ENCODE data around the gene AUTS2. TPM values are rescaled to one million over a fixed set of nuclear protein-coding genes. Genes with fewer than 3 reads are reported as not detected.

The AUTS2 gene
- total RNA-seq, 1 experiment from 2014 or later: not detected

- H3K9me3 Mint-ChIP-seq (ENCODE audit: low read depth, unreplicated experiment): peaks cover 7% of the 10 kb centered on the region
- H3K27ac Mint-ChIP-seq (ENCODE audit: unreplicated experiment): no peak overlapping the region
- intact Hi-C loops (cut with micrococcal nuclease; ENCODE audit: unreplicated experiment): no loop called here
Measured at GRCh38 chr7:69817841-69818635, 219.8 kb downstream of the AUTS2 start.

GRCh38 chr7:69818636-69819332 lies 220.5 kb downstream of the AUTS2 start:
- H3K27ac Mint-ChIP-seq (ENCODE audit: unreplicated experiment): no peak overlapping the region
- H3K4me1 Mint-ChIP-seq (ENCODE audit: low read depth, unreplicated experiment): no peaks in the 10 kb centered on the region
- no peaks in the 10 kb centered on the region for H3K36me3 Mint-ChIP-seq (ENCODE audit: insufficient read depth, unreplicated experiment)
- CTCF ChIA-PET: no interaction called here
- intact Hi-C loops (cut with micrococcal nuclease; ENCODE audit: unreplicated experiment): no loop called here
- no peaks in the 10 kb centered on the region for H3K27me3 Mint-ChIP-seq (ENCODE audit: unreplicated experiment)
- DNase-seq: no peak
- BruUV-seq (replicated peaks): no TSS peak
- TF ChIP-seq, protein P1, sequence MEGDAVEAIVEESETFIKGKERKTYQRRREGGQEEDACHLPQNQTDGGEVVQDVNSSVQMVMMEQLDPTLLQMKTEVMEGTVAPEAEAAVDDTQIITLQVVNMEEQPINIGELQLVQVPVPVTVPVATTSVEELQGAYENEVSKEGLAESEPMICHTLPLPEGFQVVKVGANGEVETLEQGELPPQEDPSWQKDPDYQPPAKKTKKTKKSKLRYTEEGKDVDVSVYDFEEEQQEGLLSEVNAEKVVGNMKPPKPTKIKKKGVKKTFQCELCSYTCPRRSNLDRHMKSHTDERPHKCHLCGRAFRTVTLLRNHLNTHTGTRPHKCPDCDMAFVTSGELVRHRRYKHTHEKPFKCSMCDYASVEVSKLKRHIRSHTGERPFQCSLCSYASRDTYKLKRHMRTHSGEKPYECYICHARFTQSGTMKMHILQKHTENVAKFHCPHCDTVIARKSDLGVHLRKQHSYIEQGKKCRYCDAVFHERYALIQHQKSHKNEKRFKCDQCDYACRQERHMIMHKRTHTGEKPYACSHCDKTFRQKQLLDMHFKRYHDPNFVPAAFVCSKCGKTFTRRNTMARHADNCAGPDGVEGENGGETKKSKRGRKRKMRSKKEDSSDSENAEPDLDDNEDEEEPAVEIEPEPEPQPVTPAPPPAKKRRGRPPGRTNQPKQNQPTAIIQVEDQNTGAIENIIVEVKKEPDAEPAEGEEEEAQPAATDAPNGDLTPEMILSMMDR (IDR thresholded peaks at IDR 0.05; ENCODE audit: unreplicated experiment): no peak
- H3K4me3 Mint-ChIP-seq (ENCODE audit: low read depth, unreplicated experiment): no peak overlapping the region
- peaks cover 7% of the 10 kb centered on the region for H3K9me3 Mint-ChIP-seq (ENCODE audit: low read depth, unreplicated experiment)

More at GRCh38 chr7:69817841-69818635, 219.8 kb downstream of the AUTS2 start:
- no TSS peak for BruUV-seq (replicated peaks)
- Mint-ChIP-seq H3K27me3 (ENCODE audit: unreplicated experiment) (no peaks in the 10 kb centered on the region), H3K4me3 (ENCODE audit: low read depth, unreplicated experiment) (no peak overlapping the region), H3K4me1 (ENCODE audit: low read depth, unreplicated experiment) (no peaks in the 10 kb centered on the region), H3K36me3 (ENCODE audit: insufficient read depth, unreplicated experiment) (no peaks in the 10 kb centered on the region)
- CTCF ChIA-PET: no interaction called here
- DNase-seq: no peak
- TF ChIP-seq, protein P1 (IDR thresholded peaks at IDR 0.05; ENCODE audit: unreplicated experiment): no peak

GRCh38 chr7:69819333-69819705 lies 221.0 kb downstream of the AUTS2 start:
- TF ChIP-seq, protein P1 (IDR thresholded peaks at IDR 0.05; ENCODE audit: unreplicated experiment): no peak
- Mint-ChIP-seq H3K4me3 (ENCODE audit: low read depth, unreplicated experiment) (no peak overlapping the region), H3K27me3 (ENCODE audit: unreplicated experiment) (no peaks in the 10 kb centered on the region), H3K9me3 (ENCODE audit: low read depth, unreplicated experiment) (peaks cover 7% of the 10 kb centered on the region), H3K36me3 (ENCODE audit: insufficient read depth, unreplicated experiment) (no peaks in the 10 kb centered on the region), H3K4me1 (ENCODE audit: low read depth, unreplicated experiment) (no peaks in the 10 kb centered on the region), H3K27ac (ENCODE audit: unreplicated experiment) (no peak overlapping the region)
- intact Hi-C loops (cut with micrococcal nuclease; ENCODE audit: unreplicated experiment): no loop called here
- BruUV-seq (replicated peaks): no TSS peak
- CTCF ChIA-PET: no interaction called here
- no peak for DNase-seq

DNA sequence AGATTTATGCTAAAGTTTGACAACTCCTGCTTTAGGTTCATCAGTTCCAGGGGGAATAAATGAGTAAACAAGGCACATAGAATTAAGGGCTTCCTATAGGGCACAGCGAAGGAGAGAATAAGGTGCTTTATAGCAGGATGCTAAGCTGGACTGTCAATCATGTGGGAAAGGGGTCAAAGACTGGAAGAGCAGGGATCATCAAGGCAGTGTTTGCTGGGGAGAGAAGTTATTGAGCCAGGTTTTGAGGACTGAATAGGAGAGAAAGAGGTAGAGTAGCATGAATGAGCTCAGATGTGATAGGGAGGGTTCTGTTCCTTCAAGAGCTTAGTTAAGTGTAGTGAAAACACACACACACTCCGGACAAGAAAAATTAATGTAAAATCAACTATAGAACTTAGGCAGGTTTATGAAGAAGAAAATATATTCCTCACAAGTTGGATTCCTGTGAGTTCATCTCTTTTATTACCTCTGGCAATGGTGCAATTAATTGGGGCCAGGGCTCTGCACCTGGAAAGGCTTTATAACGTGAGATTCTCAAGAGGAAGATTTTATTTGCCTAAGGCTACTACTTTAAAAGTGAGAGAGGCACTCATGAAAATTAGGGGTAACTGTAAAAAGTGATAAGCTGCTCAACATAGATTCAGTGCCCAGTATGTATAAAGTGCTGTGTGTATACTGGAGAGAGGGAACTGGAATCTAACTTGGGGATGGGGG lies 222.4 kb downstream of the AUTS2 start:
- no peaks in the 10 kb centered on the region for H3K4me1 Mint-ChIP-seq (ENCODE audit: low read depth, unreplicated experiment)
- BruUV-seq (replicated peaks): no TSS peak

More for the DNA sequence above, 222.4 kb downstream of the AUTS2 start:
- Mint-ChIP-seq H3K4me3 (ENCODE audit: low read depth, unreplicated experiment) (no peak overlapping the region), H3K27ac (ENCODE audit: unreplicated experiment) (no peak overlapping the region), H3K36me3 (ENCODE audit: insufficient read depth, unreplicated experiment) (no peaks in the 10 kb centered on the region), H3K27me3 (ENCODE audit: unreplicated experiment) (no peaks in the 10 kb centered on the region), H3K9me3 (ENCODE audit: low read depth, unreplicated experiment) (peaks cover 7% of the 10 kb centered on the region)
- DNase-seq: no peak
- intact Hi-C loops (cut with micrococcal nuclease; ENCODE audit: unreplicated experiment): no loop called here
- TF ChIP-seq, protein P1 (IDR thresholded peaks at IDR 0.05; ENCODE audit: unreplicated experiment): no peak
- CTCF ChIA-PET: no interaction called here
